Pulmonary artery endothelial cell (primary cell): ENCODE measurements around the gene OR5H6. TPM values are rescaled to one million over a fixed set of nuclear protein-coding genes. Genes with fewer than 3 reads are reported as not detected.
"Not testable (repeated sequence)": the region's sequence is repeated elsewhere in the genome, so short reads cannot be mapped to it uniquely, and the experiment has no call there.

Source experiments
- DNase-seq: peaks from one replicate; pipeline ENCODE4 v3.0.0-alpha.2; 2011; ENCODE audit warnings: low read depth, low spot score
- total RNA-seq: library from RNA; depleted of rRNA; stranded (reverse); fragments of >200 nt; gene quantifications from 2 replicates; pipeline ENCODE4 v1.2.3, GENCODE V29; 2014

OR5H6 gene
- total RNA-seq = not detected in 2 replicates

- no peak for DNase-seq
Measured at GRCh38 chr3:98263944-98264343, at the start of gene OR5H6. OR5H6 (plus strand) TSS chr3:98264244; CDS start chr3:98264333, 89 bp downstream.

DNA sequence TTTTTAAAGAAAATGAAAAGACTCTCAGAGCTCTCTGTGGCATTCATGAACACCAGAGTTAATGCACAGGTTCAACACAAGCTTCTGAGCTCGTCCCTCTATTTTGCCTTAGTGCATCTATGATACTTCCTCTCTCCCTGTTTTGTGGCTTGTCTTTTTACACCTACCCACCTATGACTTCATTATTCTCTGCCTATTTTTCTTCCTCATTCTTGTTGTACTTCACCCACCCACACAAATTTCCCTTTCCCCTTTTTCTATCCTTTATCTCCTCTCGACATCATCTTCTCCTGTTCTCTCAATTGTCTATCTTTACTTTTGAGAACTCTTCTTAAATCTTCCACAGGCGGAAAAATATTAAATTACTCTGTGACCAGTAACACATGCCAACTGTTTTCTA is 49.0 kb upstream of the OR5H6 start:
- no peak for DNase-seq

GRCh38 chr3:98223907-98224672 is 40.0 kb upstream of the OR5H6 start:
- DNase-seq = no peak

- DNase-seq = no peak
Measured at GRCh38 chr3:98232489-98232888, 31.6 kb upstream of the OR5H6 start.

GRCh38 chr3:98233468-98233867 is 30.6 kb upstream of the OR5H6 start:
- no peak for DNase-seq

DNA sequence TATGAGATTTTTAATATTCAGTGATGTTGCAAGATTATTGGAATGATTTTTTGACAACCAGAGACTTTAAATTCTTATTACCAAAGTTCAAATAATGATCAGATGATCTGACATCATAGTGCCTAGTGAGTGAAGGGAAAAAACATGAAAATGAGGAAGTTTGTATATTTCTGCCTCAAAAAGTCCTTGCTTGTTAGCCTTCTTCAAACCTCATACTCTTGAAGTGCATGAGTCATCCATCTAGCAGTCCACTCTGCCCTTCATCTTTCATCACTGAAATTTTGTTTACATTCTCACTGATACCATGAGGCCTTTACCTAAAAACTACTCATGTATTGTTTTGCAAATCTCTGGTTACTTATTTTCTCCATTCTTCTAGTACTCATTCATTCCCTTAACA is 23.9 kb upstream of the OR5H6 start:
- no peak for DNase-seq

- DNase-seq = no peak
Measured at GRCh38 chr3:98242155-98242554, 21.9 kb upstream of the OR5H6 start.

DNA sequence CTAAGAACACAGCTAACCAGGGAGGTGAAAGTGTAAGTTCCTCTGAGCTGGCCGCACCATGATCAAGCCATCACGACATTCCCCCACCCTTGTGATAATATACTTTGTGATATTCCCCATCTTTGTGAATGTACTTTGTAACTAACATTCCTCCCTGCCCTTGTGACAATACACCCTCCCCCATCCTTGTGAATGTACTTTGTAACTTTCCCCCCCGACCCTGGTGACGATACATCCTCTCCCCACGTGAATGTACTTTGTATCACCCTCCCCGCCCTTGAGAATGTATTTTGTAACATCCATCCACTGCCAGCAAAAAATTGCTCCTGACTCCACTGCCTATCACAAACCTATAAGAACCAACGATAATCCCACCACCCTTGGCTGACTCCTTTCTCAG is 20.2 kb upstream of the OR5H6 start:
- no peak for DNase-seq

DNA sequence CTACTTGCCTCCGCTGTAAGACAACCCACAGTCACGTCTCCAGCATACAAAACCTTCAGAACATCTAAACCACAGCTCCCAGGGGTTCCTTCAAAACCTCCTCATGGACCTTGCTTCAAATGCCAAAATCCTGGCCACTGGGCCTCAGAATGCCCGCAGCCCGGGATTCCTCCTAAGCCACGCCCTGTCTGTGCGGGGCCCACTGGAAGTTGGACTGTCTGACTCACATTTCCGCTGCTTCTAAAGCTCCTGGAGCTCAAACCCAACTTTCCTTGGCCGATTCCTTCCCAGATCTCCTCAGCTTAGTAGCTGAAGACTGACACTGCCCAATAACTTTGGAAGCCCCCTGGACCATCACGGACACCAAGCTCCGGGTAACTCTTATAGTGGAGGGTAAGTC is 17.9 kb upstream of the OR5H6 start:
- DNase-seq = no peak

DNA sequence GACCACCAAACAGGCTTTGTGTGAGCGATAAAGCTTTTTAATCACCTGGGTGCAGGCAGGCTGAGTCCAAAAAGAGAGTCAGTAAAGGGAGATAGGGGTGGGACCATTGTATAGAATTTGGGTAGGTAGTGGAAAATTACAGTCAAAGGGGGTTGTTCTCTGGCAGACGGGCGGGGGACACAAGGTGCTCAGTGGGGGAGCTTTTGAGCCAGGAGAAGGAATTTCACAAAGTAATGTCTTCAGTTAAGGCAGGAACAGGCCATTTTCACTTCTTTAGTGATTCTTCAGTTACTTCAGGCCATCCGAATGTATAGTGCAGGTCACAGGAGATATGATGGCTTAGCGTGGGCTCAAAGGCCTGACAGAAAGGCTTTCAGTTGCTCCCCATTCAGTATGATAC is 8.0 kb upstream of the OR5H6 start:
- not testable (repeated sequence) for DNase-seq

DNA sequence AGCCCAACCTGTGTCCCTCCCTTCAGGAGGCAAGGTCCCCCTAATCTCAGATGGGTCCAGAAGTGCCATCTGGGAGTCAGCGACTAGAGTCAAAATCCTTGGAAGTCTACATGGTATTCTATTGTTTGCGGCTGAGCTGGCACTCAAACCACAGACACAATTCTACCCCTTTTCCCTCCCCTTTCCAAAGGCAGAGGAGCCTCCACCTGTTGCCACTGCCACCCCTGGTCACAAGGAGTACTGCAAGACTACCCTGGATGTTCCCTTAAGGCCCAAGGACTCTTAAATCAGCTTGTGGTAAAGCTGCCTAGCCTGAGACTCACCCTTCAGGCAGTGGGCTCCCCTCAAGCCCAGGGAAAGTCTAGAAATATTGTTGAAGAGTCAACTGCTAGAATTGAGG is 4.3 kb upstream of the OR5H6 start:
- no peak for DNase-seq

DNA sequence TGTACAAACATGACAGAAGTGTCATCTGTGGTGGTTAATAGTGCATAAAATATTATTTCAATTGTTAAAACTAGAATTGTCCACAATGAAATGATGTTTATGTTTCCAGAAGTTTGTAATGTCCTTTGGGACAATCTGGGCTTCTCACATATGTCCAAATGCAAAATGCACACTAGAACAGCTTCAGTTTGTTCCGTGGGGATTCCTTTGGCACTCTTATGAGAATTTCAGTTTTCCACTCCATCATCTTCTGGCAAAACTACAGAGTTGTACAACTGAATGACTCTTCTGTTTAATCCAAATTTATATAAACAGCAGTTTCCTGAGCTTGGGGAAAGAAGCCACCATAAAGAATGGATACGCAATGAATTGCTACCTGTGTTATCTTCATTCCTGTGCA is 2.0 kb upstream of the OR5H6 start:
- DNase-seq = no peak

- DNase-seq = no peak
Measured at GRCh38 chr3:98269846-98270245, 5.8 kb downstream of the OR5H6 start.

DNA sequence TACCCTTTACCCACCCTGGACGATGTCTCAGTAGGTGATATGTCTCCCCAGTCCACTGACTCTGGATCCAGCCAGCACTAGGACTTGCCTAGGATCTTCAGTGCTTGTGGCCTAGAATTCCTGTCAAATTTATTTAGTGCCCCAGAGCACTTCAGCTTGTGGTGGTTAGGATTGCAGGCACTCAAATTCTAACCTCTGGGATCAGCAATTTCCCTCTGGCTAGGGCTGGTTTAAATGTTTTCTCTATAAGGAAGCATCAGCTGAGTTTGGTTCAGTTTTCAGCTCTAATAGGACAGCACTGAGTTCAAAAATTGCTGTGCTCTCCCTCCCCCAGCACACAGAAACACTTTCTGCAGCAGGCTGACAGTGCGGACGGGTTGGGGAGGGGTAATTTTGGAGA is 8.1 kb downstream of the OR5H6 start:
- no peak for DNase-seq

DNA sequence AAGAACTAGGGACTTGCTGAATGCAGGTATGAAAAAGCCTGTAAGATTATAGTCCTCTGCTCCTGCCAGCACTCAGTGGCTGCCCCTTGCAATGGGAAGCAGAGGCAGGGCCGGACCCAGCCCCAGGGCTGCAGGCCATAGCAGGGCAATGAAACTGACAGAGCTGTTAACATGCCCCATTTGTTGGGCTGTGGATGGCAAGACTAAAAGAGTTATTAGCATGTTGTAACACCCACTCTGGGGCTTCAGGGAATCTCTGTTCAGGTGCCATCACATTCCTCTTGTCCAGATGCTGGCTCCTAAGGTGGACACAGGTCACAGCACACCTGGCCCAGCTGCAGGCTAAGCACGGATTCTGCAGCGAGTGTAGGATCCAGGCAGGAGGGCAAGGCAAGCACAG is 10.9 kb downstream of the OR5H6 start:
- DNase-seq = no peak

- DNase-seq = no peak
Measured at GRCh38 chr3:98282205-98282604, 18.2 kb downstream of the OR5H6 start, which contains the start of gene OR5H2. OR5H2 (plus strand) TSS chr3:98282505; CDS start chr3:98282903, 398 bp downstream.

GRCh38 chr3:98290916-98291315 is 26.9 kb downstream of the OR5H6 start:
- DNase-seq = no peak

GRCh38 chr3:98291332-98291957 is 27.4 kb downstream of the OR5H6 start:
- no peak for DNase-seq

Other genes with a start within 250 kb of the OR5H6 start
- gene GABRR3, start 228.9 kb upstream of the OR5H6 start, total RNA-seq = not detected in 2 replicates
- gene OR5AC2, start 177.1 kb upstream of the OR5H6 start, total RNA-seq = not detected in 2 replicates
- gene OR5H1, start 133.5 kb upstream of the OR5H6 start, total RNA-seq = not detected in 2 replicates
- gene OR5H14, start 116.8 kb upstream of the OR5H6 start, total RNA-seq = not detected in 2 replicates
- gene OR5H15, start 97.5 kb upstream of the OR5H6 start, total RNA-seq = not detected in 2 replicates
- not detected in 2 replicates for gene OR5H2, start 18.3 kb downstream of the OR5H6 start, total RNA-seq
- gene OR5K4, start 89.6 kb downstream of the OR5H6 start, total RNA-seq = not detected in 2 replicates
- not detected in 2 replicates for gene OR5K3, start 126.4 kb downstream of the OR5H6 start, total RNA-seq
- not detected in 2 replicates for gene OR5K1, start 199.0 kb downstream of the OR5H6 start, total RNA-seq
- gene OR5K2, start 233.4 kb downstream of the OR5H6 start, total RNA-seq = not detected in 2 replicates